Measurements from ENCODE around the gene SLC6A18.
"Not testable (repeated sequence)": the region's sequence is repeated elsewhere in the genome, so short reads cannot be mapped to it uniquely, and the experiment has no call there.

Gene SLC6A18

DNA sequence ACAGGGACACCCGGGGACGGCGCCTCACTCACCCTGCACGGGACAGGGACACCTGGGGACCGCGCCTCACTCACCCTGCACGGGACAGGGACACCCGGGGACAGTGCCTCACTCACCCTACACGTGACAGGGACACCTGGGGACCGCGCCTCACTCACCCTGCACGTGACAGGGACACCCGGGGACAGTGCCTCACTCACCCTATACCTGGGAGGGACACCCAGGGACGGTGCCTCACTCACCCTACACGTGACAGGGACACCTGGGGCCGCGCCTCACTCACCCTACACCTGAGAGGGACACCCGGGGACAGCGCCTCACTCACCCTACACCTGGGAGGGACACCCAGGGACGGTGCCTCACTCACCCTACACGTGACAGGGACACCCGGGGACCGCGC, 65.8 kb downstream of the SLC6A18 start:
- not testable (repeated sequence) for DNase-seq (ENCODE audit: low read depth in 2 of 2)

DNA sequence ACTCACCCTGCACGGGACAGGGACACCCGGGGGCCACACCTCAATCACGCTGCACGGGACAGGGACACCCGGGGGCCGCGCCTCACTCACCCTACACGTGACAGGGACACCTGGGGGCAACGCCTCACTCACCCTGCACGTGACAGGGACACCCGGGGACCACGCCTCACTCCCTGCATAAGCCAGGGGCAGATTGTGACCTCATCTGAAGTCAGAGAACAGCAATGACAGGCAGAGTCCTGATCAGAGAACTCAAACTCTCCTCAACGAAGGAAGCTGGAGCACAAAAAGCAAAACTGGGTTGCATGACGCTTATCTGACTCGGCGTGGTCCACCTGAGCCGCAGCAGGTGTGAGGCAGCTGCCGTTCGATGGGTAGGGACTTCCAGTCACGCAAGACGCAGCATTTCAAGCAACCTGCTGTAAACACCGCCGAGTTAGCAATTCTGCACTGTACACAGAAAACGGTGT, 66.5 kb downstream of the SLC6A18 start:
- DNase-seq (ENCODE audit: low read depth in 2 of 2), result no peak

DNA sequence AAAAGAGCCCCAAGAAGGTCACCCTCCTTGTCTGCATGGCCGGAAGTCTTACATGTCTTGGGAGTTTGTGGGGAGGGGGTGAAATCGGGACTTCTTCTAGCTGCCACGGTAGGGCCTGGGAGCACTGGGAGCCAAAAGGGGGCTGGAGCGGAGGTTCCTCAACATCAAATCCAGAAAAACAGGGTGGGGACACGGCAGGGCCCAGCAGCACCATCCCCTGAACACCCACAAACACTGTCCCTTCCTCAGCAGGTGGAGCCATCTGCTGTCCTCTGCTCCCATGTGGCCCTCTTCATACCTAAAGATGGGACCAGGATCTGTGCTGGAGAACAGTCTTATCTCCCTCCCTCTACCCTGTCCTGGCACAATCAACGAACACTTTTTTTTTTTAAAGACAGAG, 67.0 kb downstream of the SLC6A18 start:
- DNase-seq (ENCODE audit: low read depth in 2 of 2), result no peak

DNA sequence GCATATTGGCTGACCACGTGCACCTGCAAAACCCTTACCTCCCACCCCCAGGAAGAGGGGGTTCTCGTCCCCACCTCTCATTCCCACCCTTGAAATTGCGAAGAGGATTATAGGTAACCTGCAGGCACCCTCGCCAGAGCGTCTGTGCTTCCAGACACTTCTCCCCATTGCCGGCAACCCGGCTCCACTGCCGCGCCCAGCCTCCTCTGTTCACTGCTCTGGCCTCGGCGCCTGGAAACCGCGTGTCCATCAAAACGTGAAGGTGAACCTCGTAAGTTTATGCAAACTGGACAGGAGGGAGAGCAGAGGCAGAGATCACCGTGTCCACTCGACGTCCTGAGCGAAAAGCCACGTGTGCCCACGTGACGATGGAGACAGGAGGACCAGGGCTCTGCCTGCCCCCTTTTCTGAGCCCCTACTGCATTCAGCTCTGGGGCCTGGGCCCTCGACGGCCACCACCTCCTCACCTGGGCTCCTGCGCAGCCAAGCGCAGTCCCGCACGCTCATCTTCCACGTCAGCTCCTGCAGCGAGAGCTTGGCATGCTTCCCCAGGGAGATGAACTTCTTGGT, 67.8 kb downstream of the SLC6A18 start:
- DNase-seq (ENCODE audit: low read depth in 2 of 2), result no peak

DNA sequence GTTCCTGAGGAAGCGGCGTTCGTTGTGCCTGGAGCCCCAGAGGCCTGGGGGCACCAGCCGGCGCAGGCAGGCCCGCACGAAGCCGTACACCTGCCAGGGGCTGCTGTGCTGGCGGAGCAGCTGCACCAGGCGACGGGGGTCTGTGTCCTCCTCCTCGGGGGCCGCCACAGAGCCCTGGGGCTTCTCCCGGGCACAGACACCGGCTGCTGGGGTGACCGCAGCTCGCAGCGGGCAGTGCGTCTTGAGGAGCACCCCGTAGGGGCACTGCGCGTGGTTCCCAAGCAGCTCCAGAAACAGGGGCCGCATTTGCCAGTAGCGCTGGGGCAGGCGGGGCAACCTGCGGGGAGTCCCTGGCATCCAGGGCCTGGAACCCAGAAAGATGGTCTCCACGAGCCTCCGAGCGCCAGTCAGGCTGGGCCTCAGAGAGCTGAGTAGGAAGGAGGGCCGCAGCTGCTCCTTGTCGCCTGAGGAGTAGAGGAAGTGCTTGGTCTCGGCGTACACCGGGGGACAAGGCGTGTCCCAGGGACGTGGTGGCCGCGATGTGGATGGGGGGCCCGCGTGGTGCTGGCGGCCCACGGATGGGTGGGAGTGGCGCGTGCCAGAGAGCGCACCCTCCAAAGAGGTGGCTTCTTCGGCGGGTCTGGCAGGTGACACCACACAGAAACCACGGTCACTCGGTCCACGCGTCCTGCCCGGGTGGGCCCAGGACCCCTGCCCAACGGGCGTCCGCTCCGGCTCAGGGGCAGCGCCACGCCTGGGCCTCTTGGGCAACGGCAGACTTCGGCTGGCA, 68.4 kb downstream of the SLC6A18 start:
- no peak for DNase-seq (ENCODE audit: low read depth in 2 of 2)

DNA sequence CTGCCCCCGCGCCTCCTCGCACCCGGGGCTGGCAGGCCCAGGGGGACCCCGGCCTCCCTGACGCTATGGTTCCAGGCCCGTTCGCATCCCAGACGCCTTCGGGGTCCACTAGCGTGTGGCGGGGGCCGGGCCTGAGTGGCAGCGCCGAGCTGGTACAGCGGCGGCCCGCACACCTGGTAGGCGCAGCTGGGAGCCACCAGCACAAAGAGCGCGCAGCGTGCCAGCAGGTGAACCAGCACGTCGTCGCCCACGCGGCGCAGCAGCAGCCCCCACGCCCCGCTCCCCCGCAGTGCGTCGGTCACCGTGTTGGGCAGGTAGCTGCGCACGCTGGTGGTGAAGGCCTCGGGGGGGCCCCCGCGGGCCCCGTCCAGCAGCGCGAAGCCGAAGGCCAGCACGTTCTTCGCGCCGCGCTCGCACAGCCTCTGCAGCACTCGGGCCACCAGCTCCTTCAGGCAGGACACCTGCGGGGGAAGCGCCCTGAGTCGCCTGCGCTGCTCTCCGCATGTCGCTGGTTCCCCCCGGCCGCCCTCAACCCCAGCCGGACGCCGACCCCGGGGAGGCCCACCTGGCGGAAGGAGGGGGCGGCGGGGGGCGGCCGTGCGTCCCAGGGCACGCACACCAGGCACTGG, 69.1 kb downstream of the SLC6A18 start:
- DNase-seq (ENCODE audit: low read depth in 2 of 2), result no peak

DNA sequence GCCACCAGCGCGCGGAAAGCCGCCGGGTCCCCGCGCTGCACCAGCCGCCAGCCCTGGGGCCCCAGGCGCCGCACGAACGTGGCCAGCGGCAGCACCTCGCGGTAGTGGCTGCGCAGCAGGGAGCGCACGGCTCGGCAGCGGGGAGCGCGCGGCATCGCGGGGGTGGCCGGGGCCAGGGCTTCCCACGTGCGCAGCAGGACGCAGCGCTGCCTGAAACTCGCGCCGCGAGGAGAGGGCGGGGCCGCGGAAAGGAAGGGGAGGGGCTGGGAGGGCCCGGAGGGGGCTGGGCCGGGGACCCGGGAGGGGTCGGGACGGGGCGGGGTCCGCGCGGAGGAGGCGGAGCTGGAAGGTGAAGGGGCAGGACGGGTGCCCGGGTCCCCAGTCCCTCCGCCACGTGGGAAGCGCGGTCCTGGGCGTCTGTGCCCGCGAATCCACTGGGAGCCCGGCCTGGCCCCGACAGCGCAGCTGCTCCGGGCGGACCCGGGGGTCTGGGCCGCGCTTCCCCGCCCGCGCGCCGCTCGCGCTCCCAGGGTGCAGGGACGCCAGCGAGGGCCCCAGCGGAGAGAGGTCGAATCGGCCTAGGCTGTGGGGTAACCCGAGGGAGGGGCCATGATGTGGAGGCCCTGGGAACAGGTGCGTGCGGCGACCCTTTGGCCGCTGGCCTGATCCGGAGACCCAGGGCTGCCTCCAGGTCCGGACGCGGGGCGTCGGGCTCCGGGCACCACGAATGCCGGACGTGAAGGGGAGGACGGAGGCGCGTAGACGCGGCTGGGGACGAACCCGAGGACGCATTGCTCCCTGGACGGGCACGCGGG, 69.9 kb downstream of the SLC6A18 start, which contains the start of gene TERT:
Gene TERT, minus strand, starts transcription at position 234 of the 815 bp plus-strand sequence. Its CDS starts 79 bp downstream, at position 155.
- DNase-seq (ENCODE audit: low read depth in 2 of 2), result peak; percentile 60 to 74

GRCh38 chr5:1295650-1296037, 70.5 kb downstream of the SLC6A18 start:
- DNase-seq (ENCODE audit: low read depth in 2 of 2), result no peak
